Measurements from ENCODE around the gene NPY4R2.
"Not testable (repeated sequence)": the region's sequence is repeated elsewhere in the genome, so short reads cannot be mapped to it uniquely, and the experiment has no call there.

DNA sequence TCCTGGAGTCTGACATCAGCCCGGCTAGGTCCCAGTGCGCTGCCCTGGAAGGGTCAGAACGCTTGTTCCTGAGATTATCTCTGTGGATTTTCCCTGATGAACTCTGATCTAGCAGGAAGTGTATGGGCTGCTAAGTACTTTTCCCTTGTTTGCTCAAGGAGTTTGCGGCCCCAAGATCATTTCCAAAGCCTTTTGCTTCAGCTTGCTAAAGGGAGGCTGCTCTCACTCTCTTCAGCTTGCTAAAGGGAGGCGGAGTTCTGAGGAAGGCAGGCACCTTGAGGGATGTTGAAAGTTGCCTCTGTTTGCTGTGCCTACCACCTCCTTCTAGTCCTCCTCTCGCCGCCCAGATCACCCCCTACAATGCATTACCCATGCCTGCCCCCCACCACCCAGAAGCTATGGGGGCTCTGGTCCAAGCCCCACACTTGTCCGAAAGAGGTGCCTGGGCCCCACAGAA is 18.3 kb downstream of the NPY4R2 start:
- not testable (repeated sequence) for TF ChIP-seq CTCF, EP300, POLR2A, POLR2AphosphoS5 (IDR thresholded peaks at IDR 0.05)

Data from suprapubic skin (tissue), 4 donors.